22Rv1 (cell line): ENCODE data around the gene RYK.

Experiments used
- ZFX ChIP-seq: fragments of 450-650 bp; IDR thresholded peaks from 2 replicates; pipeline ENCODE4 v1.6.1; 2017; ENCODE audit warnings: antibody characterized with exemption, borderline replicate concordance
- TF ChIP-seq, protein P1 (sequence below): fragments of 450-650 bp; IDR thresholded peaks from 2 replicates; pipeline ENCODE4 v1.5.1; 2017; ENCODE audit warnings: mild to moderate bottlenecking

DNA sequence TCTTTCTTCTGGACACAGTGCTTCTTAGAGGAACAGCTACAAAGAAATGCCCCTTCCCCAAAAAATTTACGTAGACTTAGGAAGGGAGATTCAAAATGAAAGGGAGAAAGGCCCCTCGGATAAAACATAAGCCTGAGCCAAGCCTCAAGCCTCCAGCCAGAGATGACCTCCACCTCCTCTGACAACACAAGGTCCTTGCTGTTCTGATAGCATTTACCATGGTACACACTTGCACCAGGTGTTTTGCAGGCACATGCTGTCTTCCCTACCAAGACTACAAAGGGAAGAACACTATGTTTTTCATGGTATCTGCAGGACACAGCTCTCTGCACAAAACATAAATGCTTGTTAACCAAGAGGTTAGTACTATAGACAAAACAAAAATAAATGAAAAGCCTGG is 27.8 kb downstream of the RYK start:
- TF ChIP-seq, protein P1, sequence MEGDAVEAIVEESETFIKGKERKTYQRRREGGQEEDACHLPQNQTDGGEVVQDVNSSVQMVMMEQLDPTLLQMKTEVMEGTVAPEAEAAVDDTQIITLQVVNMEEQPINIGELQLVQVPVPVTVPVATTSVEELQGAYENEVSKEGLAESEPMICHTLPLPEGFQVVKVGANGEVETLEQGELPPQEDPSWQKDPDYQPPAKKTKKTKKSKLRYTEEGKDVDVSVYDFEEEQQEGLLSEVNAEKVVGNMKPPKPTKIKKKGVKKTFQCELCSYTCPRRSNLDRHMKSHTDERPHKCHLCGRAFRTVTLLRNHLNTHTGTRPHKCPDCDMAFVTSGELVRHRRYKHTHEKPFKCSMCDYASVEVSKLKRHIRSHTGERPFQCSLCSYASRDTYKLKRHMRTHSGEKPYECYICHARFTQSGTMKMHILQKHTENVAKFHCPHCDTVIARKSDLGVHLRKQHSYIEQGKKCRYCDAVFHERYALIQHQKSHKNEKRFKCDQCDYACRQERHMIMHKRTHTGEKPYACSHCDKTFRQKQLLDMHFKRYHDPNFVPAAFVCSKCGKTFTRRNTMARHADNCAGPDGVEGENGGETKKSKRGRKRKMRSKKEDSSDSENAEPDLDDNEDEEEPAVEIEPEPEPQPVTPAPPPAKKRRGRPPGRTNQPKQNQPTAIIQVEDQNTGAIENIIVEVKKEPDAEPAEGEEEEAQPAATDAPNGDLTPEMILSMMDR: no peak
- TF ChIP-seq ZFX: no peak
